Erythroblast (primary cell): Measurements from ENCODE around the gene PMM1.

ENCODE experiments used
- GATA1 ChIP-seq: IDR thresholded peaks from 2 replicates; pipeline ENCODE4 v1.6.1; 2011; ENCODE audit warnings: low read depth, mild to moderate bottlenecking, control low read depth, low read length, moderate library complexity
- POLR2A ChIP-seq: IDR thresholded peaks from 2 replicates; pipeline ENCODE4 v1.6.1; 2011; ENCODE audit warnings: mild to moderate bottlenecking, low read length

DNA sequence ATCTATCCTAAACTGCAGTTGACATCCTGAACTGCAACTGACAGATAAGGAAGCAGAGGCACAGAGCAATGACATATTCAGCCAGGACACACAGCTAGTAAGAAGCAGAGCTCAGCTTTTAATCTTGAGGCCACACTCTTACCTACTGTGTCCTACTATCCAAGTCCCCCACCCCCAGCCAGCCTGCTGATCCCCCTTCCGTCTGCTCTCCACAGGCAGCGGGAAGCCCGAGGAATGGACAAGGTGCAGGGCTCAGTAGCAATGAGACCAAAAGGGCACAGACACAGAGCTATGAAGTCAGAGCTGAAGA, 49.7 kb downstream of the PMM1 start:
- TF ChIP-seq POLR2A, result no peak
- TF ChIP-seq GATA1, result no peak
